Right atrium auricular region (tissue), 2 donors: ENCODE results near the gene AHNAK2. TPM values are rescaled to one million over a fixed set of nuclear protein-coding genes. Genes with fewer than 3 reads are reported as not detected.

ENCODE experiments used
- DNase-seq: peaks from one replicate; pipeline ENCODE4 v3.0.0-alpha.2; 2019; ENCODE audit warnings: low spot score
- H3K27ac ChIP-seq, 2 donors: fragments of 200-600 bp; sonication (generic); 1 replicate in 1 of 2; 2 replicates in 1 of 2; pipeline ENCODE4 v1.5.1; 2016 to 2019
- H3K27me3 ChIP-seq, 2 donors: fragments of 200-600 bp; sonication (generic); one replicate each; pipeline versions ENCODE4 v1.5.1 to v1.6.0; 2017 to 2019
- H3K36me3 ChIP-seq: fragments of 200-600 bp; sonication (generic); one replicate; pipeline ENCODE4 v1.5.1; 2016
- H3K4me1 ChIP-seq, 2 donors: fragments of 200-600 bp; sonication (generic); one replicate each; pipeline versions ENCODE4 v1.5.1 to v1.6.0; 2017 to 2019
- H3K4me3 ChIP-seq, 2 donors: fragments of 200-600 bp; sonication (generic); 1 replicate in 1 of 2; 2 replicates in 1 of 2; pipeline ENCODE4 v1.5.1; 2017 to 2019; ENCODE audit warnings: mild to moderate bottlenecking in 1 of 2, moderate library complexity in 1 of 2
- H3K9me3 ChIP-seq, 2 donors: fragments of 200-600 bp; sonication (generic); one replicate each; pipeline ENCODE4 v1.5.1; 2019
- total RNA-seq, 2 donors: library from RNA; depleted of rRNA; stranded (reverse); fragments of >200 nt; gene quantifications; one replicate each; pipeline ENCODE4 v1.1.0, GENCODE V29; 2016
- TF ChIP-seq, protein P1 (sequence below), 2 donors: fragments of 200-600 bp; sonication (generic); IDR thresholded peaks; one replicate each; pipeline ENCODE4 v1.5.1; 2019; ENCODE audit warnings: antibody characterized with exemption in 2 of 2

The AHNAK2 gene
- total RNA-seq, 2 donors from 2014 or later: 5.7 to 11.8 TPM

GRCh38 chr14:104966261-104966865, 11.8 kb downstream of the AHNAK2 start:
- TF ChIP-seq, protein P1, sequence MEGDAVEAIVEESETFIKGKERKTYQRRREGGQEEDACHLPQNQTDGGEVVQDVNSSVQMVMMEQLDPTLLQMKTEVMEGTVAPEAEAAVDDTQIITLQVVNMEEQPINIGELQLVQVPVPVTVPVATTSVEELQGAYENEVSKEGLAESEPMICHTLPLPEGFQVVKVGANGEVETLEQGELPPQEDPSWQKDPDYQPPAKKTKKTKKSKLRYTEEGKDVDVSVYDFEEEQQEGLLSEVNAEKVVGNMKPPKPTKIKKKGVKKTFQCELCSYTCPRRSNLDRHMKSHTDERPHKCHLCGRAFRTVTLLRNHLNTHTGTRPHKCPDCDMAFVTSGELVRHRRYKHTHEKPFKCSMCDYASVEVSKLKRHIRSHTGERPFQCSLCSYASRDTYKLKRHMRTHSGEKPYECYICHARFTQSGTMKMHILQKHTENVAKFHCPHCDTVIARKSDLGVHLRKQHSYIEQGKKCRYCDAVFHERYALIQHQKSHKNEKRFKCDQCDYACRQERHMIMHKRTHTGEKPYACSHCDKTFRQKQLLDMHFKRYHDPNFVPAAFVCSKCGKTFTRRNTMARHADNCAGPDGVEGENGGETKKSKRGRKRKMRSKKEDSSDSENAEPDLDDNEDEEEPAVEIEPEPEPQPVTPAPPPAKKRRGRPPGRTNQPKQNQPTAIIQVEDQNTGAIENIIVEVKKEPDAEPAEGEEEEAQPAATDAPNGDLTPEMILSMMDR (IDR thresholded peaks at IDR 0.05): no peak
- Histone ChIP-seq H3K27ac (peak overlapping the region; percentile 55 to 67), H3K27me3 (peaks cover 0 to 4% of the 10 kb centered on the region in 2 donors), H3K4me1 (peaks cover 0 to 46% of the 10 kb centered on the region in 2 donors), H3K4me3 (no peak overlapping the region), H3K9me3 (no peaks in the 10 kb centered on the region), H3K36me3 (no peaks in the 10 kb centered on the region)
- DNase-seq: no peak

- Histone ChIP-seq H3K4me3 (no peak overlapping the region), H3K4me1 (peaks cover 0 to 41% of the 10 kb centered on the region in 2 donors), H3K9me3 (no peaks in the 10 kb centered on the region), H3K36me3 (no peaks in the 10 kb centered on the region), H3K27ac (no peak overlapping the region), H3K27me3 (peaks cover 0 to 4% of the 10 kb centered on the region in 2 donors)
- TF ChIP-seq, protein P1 (IDR thresholded peaks at IDR 0.05): no peak
- no peak for DNase-seq
Measured at GRCh38 chr14:104965561-104966231, 12.5 kb downstream of the AHNAK2 start.

- Histone ChIP-seq H3K36me3 (no peaks in the 10 kb centered on the region), H3K9me3 (no peaks in the 10 kb centered on the region), H3K4me1 (peaks cover 0 to 31% of the 10 kb centered on the region in 2 donors), H3K27me3 (peaks cover 0 to 4% of the 10 kb centered on the region in 2 donors), H3K27ac (no peak overlapping the region), H3K4me3 (no peak overlapping the region)
- no peak for DNase-seq
- TF ChIP-seq, protein P1 (IDR thresholded peaks at IDR 0.05): no peak
Measured at GRCh38 chr14:104964546-104964945, 13.6 kb downstream of the AHNAK2 start.

GRCh38 chr14:104957146-104958113, 20.7 kb downstream of the AHNAK2 start:
- Histone ChIP-seq H3K36me3 (no peaks in the 10 kb centered on the region), H3K4me1 (no peaks in the 10 kb centered on the region), H3K27ac (no peak overlapping the region), H3K4me3 (no peak overlapping the region), H3K9me3 (no peaks in the 10 kb centered on the region), H3K27me3 (no peaks in the 10 kb centered on the region)
- TF ChIP-seq, protein P1 (IDR thresholded peaks at IDR 0.05): no peak
- no peak for DNase-seq

DNA sequence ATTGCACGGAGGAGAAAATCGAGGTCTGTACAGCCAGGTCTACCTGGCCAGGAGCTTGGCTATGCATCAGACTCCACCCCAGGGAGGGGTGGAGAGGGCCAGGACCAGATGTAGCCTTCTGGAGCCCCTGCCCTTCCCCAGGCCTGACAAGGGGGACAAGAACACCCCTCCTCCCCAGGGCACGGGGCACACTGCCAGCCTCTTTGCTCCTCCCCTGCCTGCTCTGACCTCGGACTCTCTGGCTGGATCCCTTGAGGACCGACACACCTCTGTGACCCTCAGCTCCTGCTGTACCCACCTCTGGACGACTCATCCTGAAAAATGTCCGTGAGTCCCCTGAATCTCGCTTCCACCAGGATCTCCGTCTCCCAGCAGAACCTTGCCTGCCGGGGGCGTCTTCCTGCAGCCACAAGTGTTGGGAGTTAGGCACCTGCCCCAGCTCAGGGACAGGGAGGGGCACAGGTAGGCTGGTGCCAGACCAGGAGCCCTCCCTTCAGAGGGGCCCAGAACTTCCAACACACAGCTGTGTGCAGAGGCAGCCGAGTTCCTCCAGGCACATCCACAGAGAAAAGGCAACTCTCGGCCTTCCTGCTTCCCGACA, 21.8 kb downstream of the AHNAK2 start:
- H3K36me3 ChIP-seq: no peaks in the 10 kb centered on the region
- no peak overlapping the region for H3K4me3 ChIP-seq

More for the DNA sequence above, 21.8 kb downstream of the AHNAK2 start:
- Histone ChIP-seq H3K4me1 (no peaks in the 10 kb centered on the region), H3K27ac (no peak overlapping the region), H3K27me3 (no peaks in the 10 kb centered on the region), H3K9me3 (no peaks in the 10 kb centered on the region)
- DNase-seq: no peak
- TF ChIP-seq, protein P1 (IDR thresholded peaks at IDR 0.05): no peak
